Stimulated activated CD8-positive, alpha-beta memory T cell treated with anti-CD3 and anti-CD28 coated beads, Interleukin-7, amount 100 ng/mL, for 48 hours (primary cell): ENCODE results near the gene CEP85.

Experiments
- DNase-seq, 2 donors: peaks; one replicate each; pipeline ENCODE4 v3.0.0-alpha.2; 2020; ENCODE audit warnings: low read depth in 1 of 2; ENCODE audit errors: extremely low read depth in 1 of 2

The CEP85 gene

DNA sequence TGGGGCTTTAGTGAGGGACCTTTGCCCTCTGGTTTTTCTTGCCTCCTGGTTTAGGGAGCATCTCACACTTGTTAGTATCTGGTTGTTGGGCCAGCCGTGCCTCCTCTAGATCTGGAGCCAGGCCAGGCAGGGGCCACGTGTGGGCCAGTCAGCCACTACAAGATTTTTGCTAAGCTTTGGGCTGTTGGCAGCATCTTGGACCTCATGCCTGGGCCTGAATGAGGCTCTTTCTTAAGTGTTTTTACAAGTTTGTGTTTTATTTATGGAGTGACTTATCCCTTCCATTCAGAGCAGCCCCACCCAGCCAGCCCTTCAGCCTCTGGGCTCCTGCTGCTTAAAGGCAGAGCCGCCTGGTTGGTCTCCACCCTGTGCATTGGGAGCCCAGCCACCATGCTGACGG is 44.3 kb downstream of the CEP85 start:
- no peak for DNase-seq

GRCh38 chr1:26278724-26279455 is 44.9 kb downstream of the CEP85 start:
- DNase-seq = no peak

- DNase-seq = peak; percentile 83
Observed at GRCh38 chr1:26279456-26280332, 45.7 kb downstream of the CEP85 start, which contains the start of gene SH3BGRL3. Gene SH3BGRL3 (plus strand): TSS chr1:26280086. CDS start chr1:26280156, 70 bp downstream.

GRCh38 chr1:26280333-26281042 is 46.5 kb downstream of the CEP85 start:
- DNase-seq = no peak

- DNase-seq = no peak
Observed at GRCh38 chr1:26281091-26281958, 47.3 kb downstream of the CEP85 start.

DNA sequence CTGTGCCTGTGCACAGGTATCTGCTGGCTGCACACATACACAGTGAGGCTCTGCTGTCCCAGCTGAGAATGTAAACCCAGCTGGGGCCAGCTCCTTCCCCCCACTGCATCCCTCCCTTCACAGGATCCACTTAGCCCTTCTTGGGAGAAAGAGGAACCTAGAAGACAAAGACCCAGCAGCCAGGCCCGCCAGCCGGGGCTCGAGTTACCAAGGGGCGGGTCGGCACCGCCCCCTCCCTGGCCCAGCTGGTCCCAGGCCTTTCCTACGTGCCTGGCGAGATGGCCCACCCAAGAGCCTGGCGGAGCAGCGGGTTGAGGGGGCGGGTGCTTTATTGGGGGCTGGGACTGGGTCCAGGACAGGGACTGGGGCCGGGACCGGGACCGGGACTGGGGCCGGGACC is 48.0 kb downstream of the CEP85 start:
- DNase-seq = no peak

- no peak for DNase-seq
Observed at GRCh38 chr1:26282401-26282918, 48.5 kb downstream of the CEP85 start.

DNA sequence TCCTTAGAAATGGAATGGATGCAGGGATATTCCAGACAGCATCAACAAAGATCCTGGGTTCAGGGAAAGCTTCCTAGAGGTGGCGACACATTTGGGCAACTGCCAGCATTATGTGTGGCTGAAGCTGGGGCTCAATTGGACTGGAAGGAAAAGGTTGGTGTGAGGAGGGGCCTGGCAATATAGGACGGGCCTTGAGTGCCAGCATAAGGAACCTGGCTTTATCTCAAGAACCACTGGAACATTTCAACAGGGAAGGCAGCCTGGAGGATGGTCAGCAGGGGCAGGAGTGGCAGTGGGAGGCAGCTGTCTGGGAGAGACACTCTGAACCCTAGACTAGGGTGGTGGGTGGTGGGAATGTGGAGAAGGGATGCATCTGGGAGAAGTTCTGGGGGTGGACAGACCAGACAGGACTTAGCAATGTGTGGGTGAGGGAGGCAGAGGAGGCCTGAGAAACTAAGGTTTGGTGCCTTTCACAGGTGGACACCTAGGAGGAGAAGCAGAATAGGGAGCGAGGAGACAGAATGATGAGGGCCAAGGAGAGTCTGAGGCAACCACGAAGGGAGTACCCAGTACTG is 49.4 kb downstream of the CEP85 start:
- DNase-seq = no peak

GRCh38 chr1:26283871-26284596 is 50.0 kb downstream of the CEP85 start:
- DNase-seq = no peak

- DNase-seq = peak; percentile 86 to 99
Observed at GRCh38 chr1:26284597-26285347, 50.8 kb downstream of the CEP85 start.

- no peak for DNase-seq
Observed at GRCh38 chr1:26285366-26286063, 51.5 kb downstream of the CEP85 start.

GRCh38 chr1:26286064-26286416 is 52.0 kb downstream of the CEP85 start:
- no peak for DNase-seq

GRCh38 chr1:26287033-26287711 is 53.2 kb downstream of the CEP85 start:
- no peak for DNase-seq

- no peak for DNase-seq
Observed at GRCh38 chr1:26287811-26288210, 53.8 kb downstream of the CEP85 start.

DNA sequence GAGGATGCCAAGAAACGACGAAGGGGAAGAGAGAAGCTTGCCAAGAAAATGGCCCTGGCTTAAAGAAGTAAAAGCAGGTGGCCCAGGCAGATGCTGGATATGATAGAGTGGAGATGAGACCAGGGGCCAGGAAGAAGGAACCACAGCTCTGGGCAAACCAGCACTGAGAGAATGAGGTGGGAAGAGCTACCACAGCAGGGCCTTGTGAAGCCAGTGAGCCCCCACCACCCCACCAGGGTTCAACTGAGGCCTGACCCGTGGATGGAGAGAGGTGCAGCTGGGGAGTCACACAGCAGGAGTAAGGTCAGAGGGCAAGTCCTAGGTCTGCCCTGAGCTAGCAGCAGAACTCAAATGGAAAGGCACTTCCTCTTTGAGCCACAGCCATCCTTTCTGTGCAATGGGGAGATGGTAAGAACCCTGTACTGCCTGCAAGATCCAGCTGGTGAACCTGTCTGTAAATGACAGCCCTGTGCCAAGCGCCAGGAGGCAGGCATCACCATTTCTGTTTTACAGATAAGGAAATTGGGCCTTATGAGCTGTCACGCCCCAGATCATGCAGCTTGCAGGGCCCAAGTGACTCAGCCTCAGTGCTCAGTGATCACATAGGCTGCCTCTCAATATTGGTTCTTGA is 54.4 kb downstream of the CEP85 start:
- peak in 1 of 2 donors; percentile 84 for DNase-seq

GRCh38 chr1:26289158-26290059 is 55.4 kb downstream of the CEP85 start:
- no peak for DNase-seq
